ENCODE measurements around the gene TGIF1. TPM values are rescaled to one million over a fixed set of nuclear protein-coding genes. Genes with fewer than 3 reads are reported as not detected.

The TGIF1 gene
- total and polyA plus RNA-seq, 2 donors (not counting 1 experiment from before 2014, with no cell fraction given), result 30.4 to 140 TPM

GRCh38 chr18:3504637-3505036 lies 54.7 kb downstream of the TGIF1 start:
- H3K27me3 Mint-ChIP-seq, result peaks cover 9% of the 10 kb centered on the region
- Histone ChIP-seq H2AFZ (ENCODE audit: insufficient read depth, low read depth, low read length, poor library complexity, severe bottlenecking) (no peak overlapping the region), H3K27me3 (replicated peaks in 1 of 4; ENCODE audit: control extremely low read depth in 1 of 4, control insufficient read depth in 3 of 4, insufficient read depth in 4 of 4, low read length in 3 of 4) (peaks cover 0 to 19% (median 17%) of the 10 kb centered on the region in 4 experiments), H3K36me3 (replicated peaks in 1 of 2; ENCODE audit: control extremely low read depth in 1 of 2, control insufficient read depth in 1 of 2, extremely low read depth in 1 of 2, insufficient read depth in 2 of 2, low read length in 1 of 2) (no peaks in the 10 kb centered on the region), H3K9ac (ENCODE audit: low read length) (no peak overlapping the region), H3K4me2 (replicated peaks; ENCODE audit: low read depth, low read length, poor library complexity, severe bottlenecking) (no peak overlapping the region), H3K4me3 (ENCODE audit: control extremely low read depth in 1 of 5, extremely low read depth in 1 of 5, insufficient read depth in 1 of 5, low read depth in 2 of 5, low read length in 4 of 5) (no peak overlapping the region), H4K20me1 (ENCODE audit: control insufficient read depth, insufficient read depth, low read length, poor library complexity, severe bottlenecking) (no peaks in the 10 kb centered on the region), H3K4me1 (ENCODE audit: control insufficient read depth in 2 of 2, insufficient read depth in 2 of 2, low read length in 2 of 2) (peaks cover 4 to 5% of the 10 kb centered on the region in 2 donors), H3K9me3 (ENCODE audit: control extremely low read depth in 1 of 3, control insufficient read depth in 2 of 3, insufficient read depth in 1 of 3, low read length in 2 of 3) (no peaks in the 10 kb centered on the region), H3K79me2 (ENCODE audit: control insufficient read depth, insufficient read depth, low read length) (no peaks in the 10 kb centered on the region), H3K27ac (ENCODE audit: low read length in 2 of 2) (no peak overlapping the region)
- H3K9me3 Mint-ChIP-seq (ENCODE audit: insufficient read depth), result no peaks in the 10 kb centered on the region
- ATAC-seq (ENCODE audit: low read depth), result no peak
- intact Hi-C loops (cut with micrococcal nuclease), result no loop called here
- CTCF ChIA-PET, result no interaction called here
- H3K27ac Mint-ChIP-seq, result no peak overlapping the region
- 86% methylated on average over 1 of the region's 5 CpGs for WGBS (ENCODE audit: insufficient coverage)
- peaks cover 5% of the 10 kb centered on the region for H3K4me1 Mint-ChIP-seq
- TF ChIP-seq EZH2 (IDR thresholded peaks at IDR 0.05; ENCODE audit: borderline replicate concordance, insufficient read depth, low read depth, low read length, poor library complexity, severe bottlenecking), result no peak
- TF ChIP-seq CTCF (IDR thresholded peaks at IDR 0.05), result no peak
- DNase-seq, result no peak
- POLR2A ChIA-PET, result no interaction called here
- H3K4me3 Mint-ChIP-seq, result no peak overlapping the region

GRCh38 chr18:3508576-3509549 lies 58.9 kb downstream of the TGIF1 start:
- no peak overlapping the region for H3K4me2 ChIP-seq (replicated peaks; ENCODE audit: low read depth, low read length, poor library complexity, severe bottlenecking)
- H3K4me1 Mint-ChIP-seq, result peaks cover 2% of the 10 kb centered on the region
- H2AFZ ChIP-seq (ENCODE audit: insufficient read depth, low read depth, low read length, poor library complexity, severe bottlenecking), result no peak overlapping the region
- POLR2A ChIA-PET, result no interaction called here
- no peak overlapping the region for H3K27ac Mint-ChIP-seq
- no peaks in the 10 kb centered on the region for H3K9me3 ChIP-seq (ENCODE audit: control extremely low read depth in 1 of 3, control insufficient read depth in 2 of 3, insufficient read depth in 1 of 3, low read length in 2 of 3)
- H3K9ac ChIP-seq (ENCODE audit: low read length), result no peak overlapping the region
- no peaks in the 10 kb centered on the region for H4K20me1 ChIP-seq (ENCODE audit: control insufficient read depth, insufficient read depth, low read length, poor library complexity, severe bottlenecking)
- no peak for ATAC-seq (ENCODE audit: low read depth)
- H3K4me1 ChIP-seq (ENCODE audit: control insufficient read depth in 2 of 2, insufficient read depth in 2 of 2, low read length in 2 of 2), result no peaks in the 10 kb centered on the region
- peaks cover 4% of the 10 kb centered on the region for H3K27me3 Mint-ChIP-seq
- H3K4me3 Mint-ChIP-seq, result no peak overlapping the region
- H3K27me3 ChIP-seq (replicated peaks in 1 of 4; ENCODE audit: control extremely low read depth in 1 of 4, control insufficient read depth in 3 of 4, insufficient read depth in 4 of 4, low read length in 3 of 4), result no peaks in the 10 kb centered on the region
- no peaks in the 10 kb centered on the region for H3K9me3 Mint-ChIP-seq (ENCODE audit: insufficient read depth)
- no peak for DNase-seq
- H3K4me3 ChIP-seq (ENCODE audit: control extremely low read depth in 1 of 5, extremely low read depth in 1 of 5, insufficient read depth in 1 of 5, low read depth in 2 of 5, low read length in 4 of 5), result no peak overlapping the region
- no peak for TF ChIP-seq EZH2 (IDR thresholded peaks at IDR 0.05; ENCODE audit: borderline replicate concordance, insufficient read depth, low read depth, low read length, poor library complexity, severe bottlenecking)
- no peak for TF ChIP-seq CTCF (IDR thresholded peaks at IDR 0.05)
- CTCF ChIA-PET, result interaction anchor here (0.6 kb wide), 1 partner anchor 26 kb away, joined by 3 read pairs; no protein-coding TSS in a partner anchor
- no peak overlapping the region for H3K27ac ChIP-seq (ENCODE audit: low read length in 2 of 2)
- intact Hi-C loops (cut with micrococcal nuclease), result no loop called here
- H3K36me3 ChIP-seq (replicated peaks in 1 of 2; ENCODE audit: control extremely low read depth in 1 of 2, control insufficient read depth in 1 of 2, extremely low read depth in 1 of 2, insufficient read depth in 2 of 2, low read length in 1 of 2), result no peaks in the 10 kb centered on the region
- no peaks in the 10 kb centered on the region for H3K79me2 ChIP-seq (ENCODE audit: control insufficient read depth, insufficient read depth, low read length)
- 90% methylated on average over 10 of the region's 17 CpGs for WGBS (ENCODE audit: insufficient coverage)
